HFFc6 (cell line): ENCODE results near the gene CATSPERE. TPM values are rescaled to one million over a fixed set of nuclear protein-coding genes. Genes with fewer than 3 reads are reported as not detected.
"Not testable (repeated sequence)": the region's sequence is repeated elsewhere in the genome, so short reads cannot be mapped to it uniquely, and the experiment has no call there.

Experiments used
- DNase-seq: peaks from one replicate; pipeline ENCODE4 v3.0.0-alpha.2; 2018
- H3K27ac Mint-ChIP-seq: 2 replicates; pipeline ENCODE4 v1.8.0; 2020; ENCODE audit warnings: mild to moderate bottlenecking, mixed read lengths
- H3K27me3 Mint-ChIP-seq: 2 replicates; pipeline ENCODE4 v1.8.0; 2021; ENCODE audit warnings: mild to moderate bottlenecking, moderate library complexity, mixed read lengths; ENCODE audit not compliant: insufficient read depth
- H3K36me3 Mint-ChIP-seq: 2 replicates; pipeline ENCODE4 v1.8.0; 2021; ENCODE audit warnings: low read depth, mixed read lengths
- H3K4me1 Mint-ChIP-seq: 2 replicates; pipeline ENCODE4 v1.8.0; 2020; ENCODE audit warnings: low read depth, mixed read lengths
- H3K4me3 Mint-ChIP-seq: 2 replicates; pipeline ENCODE4 v1.8.0; 2020; ENCODE audit warnings: mild to moderate bottlenecking, moderate library complexity, mixed read lengths
- H3K9me3 Mint-ChIP-seq: 2 replicates; pipeline ENCODE4 v1.8.0; 2020; ENCODE audit warnings: mild to moderate bottlenecking, mixed read lengths
- total RNA-seq, 6 experiments: library from RNA; stranded (reverse); fragmentation: NEBNext Ultra II Directional; extraction: Animal tissue kit (Norgen Biotek cat#: 25700); gene quantifications; 2 replicates in 1 of 6; 3 replicates in 5 of 6; pipeline ENCODE4 v1.2.3, GENCODE V29; 2021
- TF ChIP-seq, protein P1 (sequence below): fragments of 200-600 bp; sonication (generic); IDR thresholded peaks from 2 replicates; pipeline ENCODE4 v1.5.0; 2021; ENCODE audit warnings: antibody characterized with exemption, mild to moderate bottlenecking

Gene CATSPERE
- total RNA-seq, 6 experiments from 2014 or later = 0.15 to 0.74 (median 0.34) TPM

- H3K27ac Mint-ChIP-seq = no peak overlapping the region
- DNase-seq = no peak
- peaks cover 4% of the 10 kb centered on the region for H3K9me3 Mint-ChIP-seq
- H3K27me3 Mint-ChIP-seq = no peaks in the 10 kb centered on the region; the same call in 1 of the 2 replicates
- peaks cover 11% of the 10 kb centered on the region for H3K36me3 Mint-ChIP-seq
- peaks cover 33% of the 10 kb centered on the region for H3K4me1 Mint-ChIP-seq
- H3K4me3 Mint-ChIP-seq = no peak overlapping the region
- TF ChIP-seq, protein P1, sequence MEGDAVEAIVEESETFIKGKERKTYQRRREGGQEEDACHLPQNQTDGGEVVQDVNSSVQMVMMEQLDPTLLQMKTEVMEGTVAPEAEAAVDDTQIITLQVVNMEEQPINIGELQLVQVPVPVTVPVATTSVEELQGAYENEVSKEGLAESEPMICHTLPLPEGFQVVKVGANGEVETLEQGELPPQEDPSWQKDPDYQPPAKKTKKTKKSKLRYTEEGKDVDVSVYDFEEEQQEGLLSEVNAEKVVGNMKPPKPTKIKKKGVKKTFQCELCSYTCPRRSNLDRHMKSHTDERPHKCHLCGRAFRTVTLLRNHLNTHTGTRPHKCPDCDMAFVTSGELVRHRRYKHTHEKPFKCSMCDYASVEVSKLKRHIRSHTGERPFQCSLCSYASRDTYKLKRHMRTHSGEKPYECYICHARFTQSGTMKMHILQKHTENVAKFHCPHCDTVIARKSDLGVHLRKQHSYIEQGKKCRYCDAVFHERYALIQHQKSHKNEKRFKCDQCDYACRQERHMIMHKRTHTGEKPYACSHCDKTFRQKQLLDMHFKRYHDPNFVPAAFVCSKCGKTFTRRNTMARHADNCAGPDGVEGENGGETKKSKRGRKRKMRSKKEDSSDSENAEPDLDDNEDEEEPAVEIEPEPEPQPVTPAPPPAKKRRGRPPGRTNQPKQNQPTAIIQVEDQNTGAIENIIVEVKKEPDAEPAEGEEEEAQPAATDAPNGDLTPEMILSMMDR = no peak
Observed at GRCh38 chr1:244456586-244456985, 4.5 kb upstream of the CATSPERE start.

DNA sequence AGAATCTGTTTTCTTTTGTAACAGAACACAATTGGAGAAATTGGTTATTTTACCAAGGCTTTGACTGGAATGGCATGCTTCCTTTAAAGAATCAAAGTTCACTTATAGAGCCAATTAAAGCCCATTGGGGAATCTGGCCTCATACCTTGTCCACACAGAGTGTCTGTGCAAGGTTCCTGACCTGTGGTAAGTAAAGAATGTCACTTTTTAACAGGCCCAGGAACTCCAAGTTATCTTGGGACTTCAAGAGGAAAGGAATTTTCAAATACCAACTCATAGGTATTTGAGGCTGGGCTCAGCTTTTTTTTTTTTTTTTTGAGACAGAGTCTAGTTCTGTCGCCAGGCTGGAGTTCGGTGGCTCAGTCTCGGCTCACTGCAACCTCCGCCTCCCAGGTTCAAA, 2.3 kb upstream of the CATSPERE start:
- Mint-ChIP-seq H3K4me3 (no peak overlapping the region), H3K9me3 (peaks cover 4% of the 10 kb centered on the region), H3K27me3 (no peaks in the 10 kb centered on the region; the same call in 1 of the 2 replicates), H3K36me3 (peaks cover 11% of the 10 kb centered on the region), H3K4me1 (peaks cover 26% of the 10 kb centered on the region), H3K27ac (no peak overlapping the region)
- no peak for DNase-seq
- TF ChIP-seq, protein P1 = no peak

- TF ChIP-seq, protein P1 = no peak
- H3K36me3 Mint-ChIP-seq = peaks cover 11% of the 10 kb centered on the region
- peak overlapping the region; percentile 24; the same call in 1 of the 2 replicates for H3K27ac Mint-ChIP-seq
- no peaks in the 10 kb centered on the region; the same call in 1 of the 2 replicates for H3K27me3 Mint-ChIP-seq
- peaks cover 4% of the 10 kb centered on the region for H3K9me3 Mint-ChIP-seq
- DNase-seq = no peak
- peaks cover 12% of the 10 kb centered on the region for H3K4me1 Mint-ChIP-seq
- no peak overlapping the region; the same call in 1 of the 2 replicates for H3K4me3 Mint-ChIP-seq
Observed at GRCh38 chr1:244460197-244460596, 876 bp upstream of the CATSPERE start.

DNA sequence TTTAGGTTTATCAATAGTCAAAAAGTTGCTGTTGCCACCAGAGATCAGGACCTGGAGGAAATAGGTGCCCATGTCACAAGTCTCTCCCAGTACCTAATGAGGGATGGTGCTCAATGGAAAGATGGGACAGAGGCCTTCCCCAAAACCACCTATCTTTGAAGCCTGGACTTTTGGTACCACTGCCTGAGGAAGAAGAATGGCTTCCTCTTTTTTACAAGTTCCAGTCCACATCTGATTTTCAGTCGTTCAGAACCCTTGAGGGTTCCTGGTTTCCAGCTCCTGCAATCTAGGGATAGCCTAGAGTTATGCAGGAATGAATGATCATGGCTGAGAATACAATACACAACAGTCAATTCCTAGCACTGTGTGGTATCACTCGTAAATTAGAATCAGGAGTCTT, 5.7 kb downstream of the CATSPERE start:
- H3K27ac Mint-ChIP-seq = no peak overlapping the region
- no peak for DNase-seq
- no peaks in the 10 kb centered on the region for H3K4me1 Mint-ChIP-seq
- TF ChIP-seq, protein P1 = no peak
- no peak overlapping the region for H3K4me3 Mint-ChIP-seq
- H3K36me3 Mint-ChIP-seq = no peaks in the 10 kb centered on the region
- H3K27me3 Mint-ChIP-seq = no peaks in the 10 kb centered on the region; the same call in 1 of the 2 replicates
- H3K9me3 Mint-ChIP-seq = no peaks in the 10 kb centered on the region

GRCh38 chr1:244473059-244473605, 12.1 kb downstream of the CATSPERE start:
- no peaks in the 10 kb centered on the region for H3K9me3 Mint-ChIP-seq
- H3K36me3 Mint-ChIP-seq = peaks cover 10% of the 10 kb centered on the region; the same call in 1 of the 2 replicates
- H3K27ac Mint-ChIP-seq = no peak overlapping the region
- no peak for DNase-seq
- no peak overlapping the region for H3K4me3 Mint-ChIP-seq
- H3K4me1 Mint-ChIP-seq = peaks cover 6% of the 10 kb centered on the region
- H3K27me3 Mint-ChIP-seq = no peaks in the 10 kb centered on the region; the same call in none of the 2 replicates
- TF ChIP-seq, protein P1 = no peak

DNA sequence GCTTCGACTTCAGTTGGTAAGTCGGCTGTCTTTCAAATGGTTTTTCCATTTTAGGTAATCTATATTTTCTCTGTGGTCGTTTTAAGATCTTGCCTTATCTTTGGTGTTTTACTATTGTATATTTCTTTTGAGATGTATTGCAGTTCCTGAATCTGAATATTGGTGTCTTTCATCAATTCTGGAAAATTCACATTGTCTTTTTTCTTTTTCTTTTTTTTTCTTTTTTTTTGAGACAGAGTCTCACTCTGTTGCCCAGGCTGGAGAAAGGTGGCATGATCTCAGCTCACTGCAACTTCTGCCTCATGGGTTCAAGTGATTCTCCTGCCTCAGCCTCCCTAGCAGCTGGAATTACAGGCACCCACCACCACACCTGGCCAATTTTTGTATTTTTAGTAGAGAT, 23.9 kb downstream of the CATSPERE start:
- H3K36me3 Mint-ChIP-seq, H3K4me3 Mint-ChIP-seq, H3K4me1 Mint-ChIP-seq, DNase-seq, H3K9me3 Mint-ChIP-seq, H3K27ac Mint-ChIP-seq, H3K27me3 Mint-ChIP-seq: not testable (repeated sequence)
